ENCODE results near the gene ALPL.
"Not testable (repeated sequence)": the region's sequence is repeated elsewhere in the genome, so short reads cannot be mapped to it uniquely, and the experiment has no call there.

Gene ALPL

DNA sequence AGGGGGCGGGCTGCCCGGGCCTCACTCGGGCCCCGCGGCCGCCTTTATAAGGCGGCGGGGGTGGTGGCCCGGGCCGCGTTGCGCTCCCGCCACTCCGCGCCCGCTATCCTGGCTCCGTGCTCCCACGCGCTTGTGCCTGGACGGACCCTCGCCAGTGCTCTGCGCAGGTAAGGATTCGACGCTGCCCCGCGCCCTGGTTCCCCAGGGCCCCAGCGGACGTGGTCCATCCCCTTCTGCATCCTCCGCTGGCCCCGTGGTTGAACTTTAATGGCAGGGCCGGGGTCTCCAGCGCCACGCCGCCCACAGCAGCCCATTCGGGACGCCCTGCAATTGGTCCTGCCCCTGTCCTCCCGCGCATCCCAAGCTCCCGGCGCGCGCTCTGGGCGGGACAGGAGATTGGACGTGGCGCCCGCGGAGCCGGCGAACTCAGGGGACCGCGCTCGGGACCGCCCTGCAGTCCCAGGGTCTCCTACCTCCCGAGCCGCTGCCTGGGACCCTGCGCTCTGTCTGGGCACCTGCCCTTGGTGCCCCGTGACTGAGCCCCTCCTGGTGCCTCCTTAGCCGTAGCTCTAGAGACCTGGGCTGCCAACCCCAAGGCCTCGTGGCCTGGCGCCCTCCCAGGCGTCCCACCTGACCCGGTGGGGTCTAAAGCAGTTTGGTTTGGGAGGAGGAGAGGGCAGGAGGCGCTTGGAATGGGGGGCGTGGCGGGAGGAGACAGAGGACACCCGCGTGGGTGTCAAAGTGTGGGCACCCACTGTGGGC is at the start of gene ALPL:
Gene ALPL, plus strand, starts transcription at position 73 of the 762 bp plus-strand sequence. CDS start 44,659 bp downstream, outside the sequence.
- DNase-seq, result no peak

DNA sequence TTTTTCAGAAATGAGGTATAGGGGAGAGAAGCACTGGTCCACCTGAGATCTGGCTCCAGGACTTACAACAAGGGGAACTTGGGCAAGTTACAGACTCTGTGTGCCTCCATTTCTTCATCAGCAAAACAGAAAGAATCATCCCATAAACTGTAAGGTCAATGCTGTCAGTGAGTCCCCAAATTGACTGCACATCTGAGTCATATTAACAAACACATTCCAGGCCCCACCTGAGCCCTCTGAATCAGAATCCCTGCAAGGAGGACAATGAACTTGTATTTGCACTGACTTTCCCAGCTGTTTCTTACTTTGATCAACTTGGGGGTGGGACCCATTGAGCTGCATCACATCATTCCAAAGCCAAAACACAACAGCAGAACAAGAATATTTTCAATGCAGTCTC is 44.1 kb upstream of the ALPL start:
- DNase-seq, result not testable (repeated sequence)

GRCh38 chr1:21467946-21468345 is 41.3 kb upstream of the ALPL start:
- not testable (repeated sequence) for DNase-seq

GRCh38 chr1:21468599-21468998 is 40.6 kb upstream of the ALPL start:
- peak; percentile 31 to 50 (median 36) for DNase-seq

DNA sequence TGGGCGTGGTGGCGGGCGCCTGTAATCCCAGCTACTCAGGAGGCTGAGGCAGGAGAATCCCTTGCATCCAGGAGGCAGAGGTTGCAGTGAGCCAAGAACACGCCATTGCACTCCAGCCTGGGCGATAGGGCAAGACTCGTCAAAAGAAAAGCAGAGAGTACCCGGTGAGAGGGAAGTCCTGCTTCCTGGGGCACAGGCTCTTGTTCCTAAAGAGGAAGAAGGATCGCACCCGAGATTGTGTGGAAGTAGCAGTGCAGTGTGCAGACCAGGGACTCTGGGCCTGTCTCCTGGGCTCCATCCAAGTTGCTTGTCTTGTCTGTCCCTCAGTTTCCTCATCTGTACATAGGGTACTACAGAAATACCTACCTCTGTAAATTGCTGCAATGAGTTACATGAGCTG is 39.6 kb upstream of the ALPL start:
- peak; percentile 42 to 47 (median 44) for DNase-seq

- DNase-seq, result no peak
Measured at GRCh38 chr1:21472861-21473260, 36.4 kb upstream of the ALPL start.

GRCh38 chr1:21478356-21478755 is 30.9 kb upstream of the ALPL start:
- DNase-seq, result no peak

DNA sequence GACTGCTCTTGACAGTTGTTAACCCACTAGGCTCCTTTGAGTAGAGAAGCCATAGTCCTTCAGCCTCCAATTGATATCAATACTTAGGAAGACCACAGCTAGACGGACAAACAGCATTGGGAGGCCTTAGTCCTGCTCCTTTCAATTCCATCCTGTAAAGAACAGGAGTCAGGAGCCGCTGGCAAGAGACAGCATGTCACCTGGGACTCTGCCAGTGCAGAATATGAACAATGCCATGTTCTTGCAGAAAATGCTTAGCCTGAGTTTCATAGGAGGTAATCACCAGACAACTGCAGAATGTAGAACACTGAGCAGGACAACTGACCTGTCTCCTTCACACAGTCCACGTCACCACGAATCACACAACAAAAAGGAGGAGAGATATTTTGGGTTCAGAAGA is 25.3 kb upstream of the ALPL start:
- not testable (repeated sequence) for DNase-seq

- DNase-seq, result no peak
Measured at GRCh38 chr1:21489146-21489545, 20.1 kb upstream of the ALPL start.

GRCh38 chr1:21490774-21491487 is 18.3 kb upstream of the ALPL start:
- peak; percentile 59 to 70 (median 64) for DNase-seq

- DNase-seq, result no peak
Measured at GRCh38 chr1:21491488-21492355, 17.5 kb upstream of the ALPL start.

- DNase-seq, result no peak
Measured at GRCh38 chr1:21492356-21492625, 16.9 kb upstream of the ALPL start.

DNA sequence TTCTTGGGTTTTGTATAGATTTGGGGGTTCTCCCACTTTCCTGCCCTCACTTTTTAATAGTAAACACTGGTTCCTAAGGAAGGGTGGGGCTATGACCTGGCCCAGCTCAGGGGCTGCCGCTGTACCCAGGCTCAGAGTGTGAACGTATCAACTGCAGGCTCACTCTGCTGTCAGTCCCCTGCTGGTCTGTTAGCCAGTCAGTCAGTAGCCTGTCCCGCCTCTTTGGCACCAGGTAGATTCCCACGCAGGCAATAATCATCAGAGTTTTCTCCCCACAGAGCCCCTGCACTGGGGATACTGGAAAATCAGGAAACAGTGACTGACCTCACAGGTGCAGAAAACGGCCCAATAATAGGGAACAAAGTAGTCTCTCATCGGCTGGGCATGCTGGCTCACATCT is 15.0 kb upstream of the ALPL start:
- no peak for DNase-seq

DNA sequence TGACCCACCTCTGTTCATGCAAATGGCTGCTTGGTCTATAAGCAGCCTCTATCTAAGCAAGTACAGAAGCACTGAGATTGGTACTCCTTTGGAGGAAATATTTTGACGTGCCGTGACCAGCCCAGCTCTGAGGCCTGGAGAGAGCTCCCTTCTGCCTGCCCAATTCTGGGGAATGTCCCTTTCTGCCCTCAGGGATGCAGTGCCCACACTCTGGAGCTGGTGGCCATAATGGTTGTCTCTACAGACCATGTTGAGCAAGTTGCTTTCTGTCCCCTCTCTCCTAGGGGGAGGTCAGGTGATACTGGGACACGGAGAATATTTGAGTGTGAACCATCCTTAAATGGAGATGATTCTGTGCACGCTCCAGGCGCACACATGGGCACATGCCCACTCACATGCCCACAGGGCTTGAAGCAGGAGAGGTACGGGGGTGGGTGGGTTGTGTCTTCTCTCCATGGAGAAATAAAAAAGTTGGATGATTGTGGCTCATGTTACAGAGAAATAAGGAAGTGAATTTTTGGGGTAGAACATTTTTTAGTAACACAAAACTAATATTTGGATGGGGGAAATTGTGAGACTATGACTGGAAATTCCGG is 13.9 kb upstream of the ALPL start:
- DNase-seq, result peak in 2 of 3 donors; percentile 18 to 19

DNA sequence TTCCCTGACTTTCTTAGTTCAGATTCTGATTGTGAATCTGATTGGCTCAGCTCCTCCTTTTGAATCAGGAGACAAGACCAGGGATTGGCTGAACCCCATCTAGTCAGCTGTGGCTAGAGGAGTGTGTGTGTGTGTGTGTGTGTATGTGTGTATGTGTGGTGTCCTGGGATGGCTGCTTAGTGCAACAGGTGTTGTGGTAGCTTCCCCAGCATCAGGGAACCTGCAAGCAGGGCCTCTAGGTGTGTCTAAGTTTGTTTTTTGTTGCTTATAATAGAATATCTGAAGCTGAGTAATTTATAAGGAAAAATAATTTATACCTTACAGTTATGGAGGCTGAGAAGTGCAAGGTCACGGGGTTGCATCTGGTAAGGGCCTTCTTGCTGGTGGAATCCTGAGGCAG is 13.2 kb upstream of the ALPL start:
- no peak for DNase-seq

DNA sequence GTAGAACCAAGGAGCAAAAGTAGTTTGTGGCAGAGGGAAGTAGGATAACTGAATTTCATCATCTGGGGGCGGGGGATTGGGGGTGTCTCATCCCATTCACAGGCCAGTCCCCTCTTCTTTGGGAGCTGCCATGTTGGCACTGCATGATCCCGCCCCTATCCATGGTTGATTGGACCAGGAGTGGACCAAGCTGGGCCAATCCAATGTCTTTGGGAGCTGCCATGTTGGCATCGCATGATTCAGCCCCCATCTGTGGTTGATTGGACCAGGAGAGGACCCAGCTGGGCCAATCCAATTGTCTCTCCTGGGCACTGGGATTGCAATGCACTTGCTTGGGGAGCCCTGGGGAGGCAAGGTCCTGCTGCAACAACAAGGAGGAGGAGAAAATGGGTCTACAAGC is 12.3 kb upstream of the ALPL start:
- DNase-seq, result peak in 1 of 3 donors; percentile 45

GRCh38 chr1:21497466-21498061 is 11.7 kb upstream of the ALPL start:
- no peak for DNase-seq

- no peak for DNase-seq
Measured at GRCh38 chr1:21499283-21499950, 9.8 kb upstream of the ALPL start.

- DNase-seq, result no peak
Measured at GRCh38 chr1:21503706-21504377, 5.4 kb upstream of the ALPL start.

DNA sequence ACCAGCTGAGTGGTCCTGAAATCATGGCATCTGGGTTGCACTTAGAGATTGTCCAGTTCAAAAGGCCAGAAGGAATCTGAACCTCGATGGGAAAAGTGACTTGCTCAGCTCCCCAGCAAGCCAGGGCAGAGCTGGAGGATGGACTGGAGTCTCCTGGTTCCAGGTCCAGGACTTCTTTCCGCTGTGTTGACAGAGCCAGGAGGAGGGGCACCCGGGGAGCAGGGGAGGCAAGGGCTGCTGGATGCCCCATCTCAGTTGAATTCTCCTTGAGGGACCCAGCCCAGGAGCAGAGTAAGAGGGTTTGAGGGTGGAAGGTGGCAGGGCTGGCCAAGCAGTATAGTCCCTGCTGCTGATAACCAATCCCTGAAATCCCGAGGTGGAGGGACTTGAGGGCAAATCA is 2.4 kb upstream of the ALPL start:
- no peak for DNase-seq

GRCh38 chr1:21507511-21508270 is 1.5 kb upstream of the ALPL start:
- DNase-seq, result no peak
